Neural crest cell (in vitro differentiated cells): ENCODE measurements around the gene GCK. TPM values are rescaled to one million over a fixed set of nuclear protein-coding genes. Genes with fewer than 3 reads are reported as not detected.

ENCODE experiments used
- DNase-seq: peaks from one replicate; pipeline ENCODE4 v3.0.0; 2021; ENCODE audit warnings: low read depth, mixed read lengths, low spot score
- H3K27ac Mint-ChIP-seq: one replicate; pipeline ENCODE4 v1.8.0; 2021; ENCODE audit warnings: mild to moderate bottlenecking, mixed read lengths; ENCODE audit not compliant: unreplicated experiment
- H3K27me3 Mint-ChIP-seq: 2 replicates; pipeline ENCODE4 v1.8.0; 2021; ENCODE audit warnings: low read depth, mild to moderate bottlenecking, mixed read lengths
- H3K36me3 Mint-ChIP-seq: 2 replicates; pipeline ENCODE4 v1.8.0; 2021; ENCODE audit warnings: low read depth, mild to moderate bottlenecking, mixed read lengths
- H3K4me1 Mint-ChIP-seq: 2 replicates; pipeline ENCODE4 v1.8.0; 2021; ENCODE audit warnings: mixed read lengths
- H3K4me3 Mint-ChIP-seq: one replicate; pipeline ENCODE4 v1.8.0; 2021; ENCODE audit warnings: mild to moderate bottlenecking, mixed read lengths
- H3K9me3 Mint-ChIP-seq: 2 replicates; pipeline ENCODE4 v1.8.0; 2021; ENCODE audit warnings: mixed read lengths
- total RNA-seq: library from RNA; stranded (reverse); gene quantifications from 2 replicates; pipeline ENCODE4 v1.2.1, GENCODE V29; 2021
- TF ChIP-seq, protein P1 (sequence below): fragments of 200-600 bp; sonication (generic); conservative IDR thresholded peaks from 2 replicates; pipeline ENCODE4 v1.5.0; 2021; ENCODE audit warnings: antibody characterized with exemption, mild to moderate bottlenecking

GCK gene
- total RNA-seq, 1 donor from 2014 or later = 0.42 TPM

- DNase-seq = no peak
- peak overlapping the region; percentile 54 for H3K4me3 Mint-ChIP-seq
- no peaks in the 10 kb centered on the region for H3K9me3 Mint-ChIP-seq
- TF ChIP-seq, protein P1, sequence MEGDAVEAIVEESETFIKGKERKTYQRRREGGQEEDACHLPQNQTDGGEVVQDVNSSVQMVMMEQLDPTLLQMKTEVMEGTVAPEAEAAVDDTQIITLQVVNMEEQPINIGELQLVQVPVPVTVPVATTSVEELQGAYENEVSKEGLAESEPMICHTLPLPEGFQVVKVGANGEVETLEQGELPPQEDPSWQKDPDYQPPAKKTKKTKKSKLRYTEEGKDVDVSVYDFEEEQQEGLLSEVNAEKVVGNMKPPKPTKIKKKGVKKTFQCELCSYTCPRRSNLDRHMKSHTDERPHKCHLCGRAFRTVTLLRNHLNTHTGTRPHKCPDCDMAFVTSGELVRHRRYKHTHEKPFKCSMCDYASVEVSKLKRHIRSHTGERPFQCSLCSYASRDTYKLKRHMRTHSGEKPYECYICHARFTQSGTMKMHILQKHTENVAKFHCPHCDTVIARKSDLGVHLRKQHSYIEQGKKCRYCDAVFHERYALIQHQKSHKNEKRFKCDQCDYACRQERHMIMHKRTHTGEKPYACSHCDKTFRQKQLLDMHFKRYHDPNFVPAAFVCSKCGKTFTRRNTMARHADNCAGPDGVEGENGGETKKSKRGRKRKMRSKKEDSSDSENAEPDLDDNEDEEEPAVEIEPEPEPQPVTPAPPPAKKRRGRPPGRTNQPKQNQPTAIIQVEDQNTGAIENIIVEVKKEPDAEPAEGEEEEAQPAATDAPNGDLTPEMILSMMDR = no peak
- H3K27ac Mint-ChIP-seq = no peak overlapping the region
- H3K27me3 Mint-ChIP-seq = no peaks in the 10 kb centered on the region
- H3K4me1 Mint-ChIP-seq = peaks cover 18% of the 10 kb centered on the region
- H3K36me3 Mint-ChIP-seq = peaks cover 16% of the 10 kb centered on the region
These were observed 72.2 kb downstream of the GCK start for GRCh38 chr7:44116789-44117666.

DNA sequence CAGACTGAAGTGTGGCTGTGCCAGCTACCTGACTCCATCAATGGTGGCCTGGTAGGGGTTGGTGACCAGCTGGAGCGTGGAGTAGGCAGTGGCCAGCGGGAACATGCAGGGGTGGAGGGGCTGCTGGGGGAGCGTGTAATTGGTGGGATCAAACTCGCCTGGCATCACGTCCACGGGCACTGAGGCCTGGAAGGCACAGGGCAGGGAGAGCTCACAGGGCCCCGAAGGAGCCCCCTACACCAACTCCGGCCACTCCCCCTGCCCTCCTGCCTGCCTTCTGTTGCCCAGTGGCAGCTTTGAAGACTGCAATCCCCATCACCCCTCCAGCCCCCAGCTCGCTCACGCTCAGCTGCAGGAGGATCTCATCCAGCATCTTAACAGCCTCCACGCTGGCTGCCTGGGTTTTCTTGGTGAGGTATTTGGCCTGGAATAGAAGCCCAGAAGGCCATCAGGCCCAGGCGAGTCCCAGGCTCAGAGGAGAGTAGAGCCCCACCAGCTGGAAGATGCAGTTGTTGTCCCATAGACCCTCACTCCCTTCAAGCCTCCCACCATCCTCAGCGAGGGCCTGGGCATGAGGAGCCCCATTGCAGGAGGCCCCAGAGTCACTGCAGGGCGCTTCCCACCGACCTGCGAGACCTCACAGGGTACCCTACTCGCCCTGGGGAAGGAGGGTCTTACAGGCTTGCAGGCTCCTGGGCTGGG, 73.0 kb downstream of the GCK start:
- H3K4me1 Mint-ChIP-seq = peaks cover 17% of the 10 kb centered on the region
- H3K9me3 Mint-ChIP-seq = no peaks in the 10 kb centered on the region
- TF ChIP-seq, protein P1 = no peak
- DNase-seq = no peak
- peaks cover 16% of the 10 kb centered on the region for H3K36me3 Mint-ChIP-seq
- H3K4me3 Mint-ChIP-seq = no peak overlapping the region
- H3K27me3 Mint-ChIP-seq = no peaks in the 10 kb centered on the region
- H3K27ac Mint-ChIP-seq = no peak overlapping the region

GRCh38 chr7:44114586-44115310, 74.5 kb downstream of the GCK start:
- TF ChIP-seq, protein P1 = no peak
- H3K36me3 Mint-ChIP-seq = peaks cover 16% of the 10 kb centered on the region
- H3K4me3 Mint-ChIP-seq = peak overlapping the region; percentile 31
- no peak overlapping the region for H3K27ac Mint-ChIP-seq
- H3K27me3 Mint-ChIP-seq = no peaks in the 10 kb centered on the region
- peaks cover 4% of the 10 kb centered on the region for H3K4me1 Mint-ChIP-seq
- no peaks in the 10 kb centered on the region for H3K9me3 Mint-ChIP-seq
- no peak for DNase-seq

DNA sequence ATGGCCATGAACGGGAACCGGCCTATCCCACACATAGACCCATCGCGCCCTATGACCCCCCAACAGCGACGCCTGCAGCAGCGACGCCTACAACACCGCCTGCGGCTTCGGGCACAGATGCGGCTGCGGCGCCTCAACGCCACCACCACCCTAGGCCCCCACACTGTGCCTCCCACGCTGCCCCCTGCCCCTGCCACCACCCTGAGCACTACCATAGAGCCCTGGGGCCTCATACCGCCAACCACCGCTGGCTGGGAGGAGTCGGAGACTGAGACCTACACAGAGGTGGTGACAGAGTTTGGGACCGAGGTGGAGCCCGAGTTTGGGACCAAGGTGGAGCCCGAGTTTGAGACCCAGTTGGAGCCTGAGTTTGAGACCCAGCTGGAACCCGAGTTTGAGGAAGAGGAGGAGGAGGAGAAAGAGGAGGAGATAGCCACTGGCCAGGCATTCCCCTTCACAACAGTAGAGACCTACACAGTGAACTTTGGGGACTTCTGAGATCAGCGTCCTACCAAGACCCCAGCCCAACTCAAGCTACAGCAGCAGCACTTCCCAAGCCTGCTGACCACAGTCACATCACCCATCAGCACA, 75.4 kb downstream of the GCK start:
- TF ChIP-seq, protein P1 = no peak
- DNase-seq = no peak
- Mint-ChIP-seq H3K4me3 (peak overlapping the region; percentile 9), H3K9me3 (no peaks in the 10 kb centered on the region), H3K36me3 (peaks cover 12% of the 10 kb centered on the region), H3K27ac (peak overlapping the region; percentile 57), H3K27me3 (no peaks in the 10 kb centered on the region), H3K4me1 (no peaks in the 10 kb centered on the region)
